Measurements from ENCODE around the gene GAGE12E.
"Not testable (repeated sequence)": the region's sequence is repeated elsewhere in the genome, so short reads cannot be mapped to it uniquely, and the experiment has no call there.

GAGE12E gene, protein sequence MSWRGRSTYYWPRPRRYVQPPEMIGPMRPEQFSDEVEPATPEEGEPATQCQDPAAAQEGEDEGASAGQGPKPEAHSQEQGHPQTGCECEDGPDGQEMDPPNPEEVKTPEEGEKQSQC

DNA sequence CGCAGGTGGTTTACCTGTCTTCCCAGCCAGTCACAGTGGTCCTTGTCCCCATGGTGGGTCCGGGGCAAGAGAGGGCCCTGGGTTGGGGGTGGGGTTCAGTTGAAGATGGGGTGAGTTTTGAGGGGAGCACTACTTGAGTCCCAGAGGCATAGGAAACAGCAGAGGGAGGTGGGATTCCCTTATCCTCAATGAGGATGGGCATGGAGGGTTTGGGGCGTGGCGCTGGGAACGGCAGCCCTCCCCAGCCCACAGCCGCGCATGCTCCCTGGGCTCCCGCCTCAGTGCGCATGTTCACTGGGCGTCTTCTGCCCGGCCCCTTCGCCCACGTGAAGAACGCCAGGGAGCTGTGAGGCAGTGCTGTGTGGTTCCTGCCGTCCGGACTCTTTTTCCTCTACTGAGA is at the start of gene GAGE12E:
Gene GAGE12E (plus strand): TSS at position 301 of the 400 bp plus-strand sequence. CDS start 1,155 bp downstream, outside the sequence.
- DNase-seq (ENCODE audit: low read depth) = not testable (repeated sequence)

DNA sequence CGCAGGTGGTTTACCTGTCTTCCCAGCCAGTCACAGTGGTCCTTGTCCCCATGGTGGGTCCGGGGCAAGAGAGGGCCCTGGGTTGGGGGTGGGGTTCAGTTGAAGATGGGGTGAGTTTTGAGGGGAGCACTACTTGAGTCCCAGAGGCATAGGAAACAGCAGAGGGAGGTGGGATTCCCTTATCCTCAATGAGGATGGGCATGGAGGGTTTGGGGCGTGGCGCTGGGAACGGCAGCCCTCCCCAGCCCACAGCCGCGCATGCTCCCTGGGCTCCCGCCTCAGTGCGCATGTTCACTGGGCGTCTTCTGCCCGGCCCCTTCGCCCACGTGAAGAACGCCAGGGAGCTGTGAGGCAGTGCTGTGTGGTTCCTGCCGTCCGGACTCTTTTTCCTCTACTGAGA is 19.2 kb upstream of the GAGE12E start, which contains the start of gene GAGE12C:
Gene GAGE12C (plus strand): TSS at position 301 of the 400 bp plus-strand sequence. CDS start 1,155 bp downstream, outside the sequence.
- not testable (repeated sequence) for DNase-seq (ENCODE audit: low read depth)

DNA sequence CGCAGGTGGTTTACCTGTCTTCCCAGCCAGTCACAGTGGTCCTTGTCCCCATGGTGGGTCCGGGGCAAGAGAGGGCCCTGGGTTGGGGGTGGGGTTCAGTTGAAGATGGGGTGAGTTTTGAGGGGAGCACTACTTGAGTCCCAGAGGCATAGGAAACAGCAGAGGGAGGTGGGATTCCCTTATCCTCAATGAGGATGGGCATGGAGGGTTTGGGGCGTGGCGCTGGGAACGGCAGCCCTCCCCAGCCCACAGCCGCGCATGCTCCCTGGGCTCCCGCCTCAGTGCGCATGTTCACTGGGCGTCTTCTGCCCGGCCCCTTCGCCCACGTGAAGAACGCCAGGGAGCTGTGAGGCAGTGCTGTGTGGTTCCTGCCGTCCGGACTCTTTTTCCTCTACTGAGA is 9.7 kb upstream of the GAGE12E start, which contains the start of gene GAGE12D:
Gene GAGE12D (plus strand): TSS at position 301 of the 400 bp plus-strand sequence. CDS start 1,155 bp downstream, outside the sequence.
- not testable (repeated sequence) for DNase-seq (ENCODE audit: low read depth)

DNA sequence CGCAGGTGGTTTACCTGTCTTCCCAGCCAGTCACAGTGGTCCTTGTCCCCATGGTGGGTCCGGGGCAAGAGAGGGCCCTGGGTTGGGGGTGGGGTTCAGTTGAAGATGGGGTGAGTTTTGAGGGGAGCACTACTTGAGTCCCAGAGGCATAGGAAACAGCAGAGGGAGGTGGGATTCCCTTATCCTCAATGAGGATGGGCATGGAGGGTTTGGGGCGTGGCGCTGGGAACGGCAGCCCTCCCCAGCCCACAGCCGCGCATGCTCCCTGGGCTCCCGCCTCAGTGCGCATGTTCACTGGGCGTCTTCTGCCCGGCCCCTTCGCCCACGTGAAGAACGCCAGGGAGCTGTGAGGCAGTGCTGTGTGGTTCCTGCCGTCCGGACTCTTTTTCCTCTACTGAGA is 9.5 kb downstream of the GAGE12E start, which contains the start of gene GAGE12F:
Gene GAGE12F (plus strand): TSS at position 301 of the 400 bp plus-strand sequence. CDS start 1,155 bp downstream, outside the sequence.
- not testable (repeated sequence) for DNase-seq (ENCODE audit: low read depth)

DNA sequence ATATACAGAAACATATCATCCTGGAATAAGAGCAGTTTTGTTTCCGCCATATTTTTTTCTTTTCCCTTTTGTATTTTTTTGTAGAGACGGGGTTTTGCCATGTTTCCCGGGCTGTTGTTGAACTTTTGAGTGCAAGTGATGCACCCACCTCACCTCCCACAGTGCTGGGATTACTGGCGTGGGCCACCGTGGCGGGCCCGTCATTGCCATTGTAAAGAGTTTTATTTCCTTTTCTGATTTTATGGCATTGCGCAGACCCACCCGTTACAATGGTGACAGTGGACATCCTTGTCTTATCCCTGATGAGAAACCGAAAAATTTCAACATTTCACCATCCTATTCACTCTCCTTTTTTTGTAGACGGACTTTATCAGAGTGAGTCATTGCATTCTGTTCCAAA is 17.6 kb downstream of the GAGE12E start:
- not testable (repeated sequence) for DNase-seq (ENCODE audit: low read depth)

DNA sequence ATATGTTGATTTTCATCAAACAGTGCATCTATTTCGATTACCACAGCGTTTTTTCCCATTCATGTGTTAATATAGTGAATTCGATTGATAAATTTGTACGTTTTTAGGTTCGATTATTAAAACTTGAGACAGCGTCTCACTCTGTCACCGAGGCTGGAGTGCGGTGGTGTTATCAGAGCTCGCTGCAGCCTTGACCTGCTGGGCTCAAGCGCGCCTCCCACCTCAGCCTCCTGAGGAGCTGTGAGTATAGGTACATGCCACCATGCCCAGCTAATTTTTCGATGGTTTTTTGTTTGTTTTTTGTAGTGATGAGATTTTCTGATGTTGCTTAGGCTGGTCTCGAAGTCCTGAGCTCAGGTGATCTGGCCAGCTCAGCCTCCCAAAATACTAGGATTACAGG is 18.1 kb downstream of the GAGE12E start:
- DNase-seq (ENCODE audit: low read depth) = not testable (repeated sequence)

DNA sequence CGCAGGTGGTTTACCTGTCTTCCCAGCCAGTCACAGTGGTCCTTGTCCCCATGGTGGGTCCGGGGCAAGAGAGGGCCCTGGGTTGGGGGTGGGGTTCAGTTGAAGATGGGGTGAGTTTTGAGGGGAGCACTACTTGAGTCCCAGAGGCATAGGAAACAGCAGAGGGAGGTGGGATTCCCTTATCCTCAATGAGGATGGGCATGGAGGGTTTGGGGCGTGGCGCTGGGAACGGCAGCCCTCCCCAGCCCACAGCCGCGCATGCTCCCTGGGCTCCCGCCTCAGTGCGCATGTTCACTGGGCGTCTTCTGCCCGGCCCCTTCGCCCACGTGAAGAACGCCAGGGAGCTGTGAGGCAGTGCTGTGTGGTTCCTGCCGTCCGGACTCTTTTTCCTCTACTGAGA is 19.0 kb downstream of the GAGE12E start, which contains the start of gene GAGE12G:
Gene GAGE12G (plus strand): TSS at position 301 of the 400 bp plus-strand sequence. CDS start 1,155 bp downstream, outside the sequence.
- DNase-seq (ENCODE audit: low read depth) = not testable (repeated sequence)

DNA sequence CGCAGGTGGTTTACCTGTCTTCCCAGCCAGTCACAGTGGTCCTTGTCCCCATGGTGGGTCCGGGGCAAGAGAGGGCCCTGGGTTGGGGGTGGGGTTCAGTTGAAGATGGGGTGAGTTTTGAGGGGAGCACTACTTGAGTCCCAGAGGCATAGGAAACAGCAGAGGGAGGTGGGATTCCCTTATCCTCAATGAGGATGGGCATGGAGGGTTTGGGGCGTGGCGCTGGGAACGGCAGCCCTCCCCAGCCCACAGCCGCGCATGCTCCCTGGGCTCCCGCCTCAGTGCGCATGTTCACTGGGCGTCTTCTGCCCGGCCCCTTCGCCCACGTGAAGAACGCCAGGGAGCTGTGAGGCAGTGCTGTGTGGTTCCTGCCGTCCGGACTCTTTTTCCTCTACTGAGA is 28.6 kb downstream of the GAGE12E start, which contains the start of gene GAGE12H:
Gene GAGE12H (plus strand): TSS at position 301 of the 400 bp plus-strand sequence. CDS start 1,155 bp downstream, outside the sequence.
- DNase-seq (ENCODE audit: low read depth) = not testable (repeated sequence)

DNA sequence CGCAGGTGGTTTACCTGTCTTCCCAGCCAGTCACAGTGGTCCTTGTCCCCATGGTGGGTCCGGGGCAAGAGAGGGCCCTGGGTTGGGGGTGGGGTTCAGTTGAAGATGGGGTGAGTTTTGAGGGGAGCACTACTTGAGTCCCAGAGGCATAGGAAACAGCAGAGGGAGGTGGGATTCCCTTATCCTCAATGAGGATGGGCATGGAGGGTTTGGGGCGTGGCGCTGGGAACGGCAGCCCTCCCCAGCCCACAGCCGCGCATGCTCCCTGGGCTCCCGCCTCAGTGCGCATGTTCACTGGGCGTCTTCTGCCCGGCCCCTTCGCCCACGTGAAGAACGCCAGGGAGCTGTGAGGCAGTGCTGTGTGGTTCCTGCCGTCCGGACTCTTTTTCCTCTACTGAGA is 38.1 kb downstream of the GAGE12E start, which contains the start of gene GAGE2A:
Gene GAGE2A (plus strand): TSS at position 301 of the 400 bp plus-strand sequence. CDS start 1,155 bp downstream, outside the sequence.
- DNase-seq (ENCODE audit: low read depth) = not testable (repeated sequence)

DNA sequence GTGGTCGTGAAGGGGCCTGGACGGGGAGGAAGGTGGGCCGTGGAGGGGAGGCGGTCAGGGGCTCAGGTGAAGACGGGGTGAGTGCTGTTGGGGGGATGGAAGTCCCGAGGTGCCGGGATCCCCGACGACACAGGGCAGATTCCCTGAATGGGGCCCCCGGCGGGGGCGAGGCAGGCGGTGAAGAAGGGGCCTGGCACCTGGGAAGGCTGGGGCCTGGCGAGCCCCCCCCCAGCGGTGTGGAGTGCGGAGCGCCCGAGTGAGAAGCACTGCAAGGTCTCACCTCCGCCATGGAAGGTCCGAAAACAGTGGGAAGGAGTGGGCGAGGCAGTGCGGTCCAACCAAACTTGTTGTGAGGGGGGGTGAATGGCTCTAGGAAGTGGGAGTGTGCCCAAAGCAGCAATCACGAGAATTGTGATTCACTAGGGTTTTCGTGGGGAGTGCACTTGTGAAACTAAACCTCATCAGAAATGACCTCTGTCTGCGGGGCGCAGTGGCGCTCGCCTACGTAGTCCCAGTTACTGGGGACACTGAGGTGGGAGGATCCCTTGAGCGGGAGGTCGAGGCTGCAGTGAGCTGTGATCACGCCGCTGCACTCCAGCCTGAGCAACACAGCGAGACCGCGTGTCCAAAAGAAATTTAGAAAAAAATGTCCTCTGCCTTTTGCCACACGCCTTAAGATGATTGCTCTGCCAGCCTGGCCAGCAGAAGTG is 38.8 kb downstream of the GAGE12E start:
- not testable (repeated sequence) for DNase-seq (ENCODE audit: low read depth)

DNA sequence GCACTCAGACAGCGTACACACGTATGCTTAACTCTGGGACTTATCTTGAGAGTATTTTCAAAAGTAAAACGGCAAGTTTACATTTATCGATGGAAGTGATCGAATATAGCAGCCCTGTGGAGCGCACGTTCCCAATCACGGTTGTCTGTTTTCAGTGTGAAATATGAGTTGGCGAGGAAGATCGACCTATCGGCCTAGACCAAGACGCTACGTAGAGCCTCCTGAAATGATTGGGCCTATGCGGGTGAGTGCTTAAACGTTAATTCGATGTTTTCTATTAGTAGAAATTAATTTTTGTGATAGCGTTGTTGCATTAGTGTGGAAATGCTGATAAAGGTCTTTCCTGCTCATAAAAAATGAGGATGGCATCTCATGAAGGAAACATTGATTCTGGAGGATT is 39.4 kb downstream of the GAGE12E start:
- DNase-seq (ENCODE audit: low read depth) = not testable (repeated sequence)

DNA sequence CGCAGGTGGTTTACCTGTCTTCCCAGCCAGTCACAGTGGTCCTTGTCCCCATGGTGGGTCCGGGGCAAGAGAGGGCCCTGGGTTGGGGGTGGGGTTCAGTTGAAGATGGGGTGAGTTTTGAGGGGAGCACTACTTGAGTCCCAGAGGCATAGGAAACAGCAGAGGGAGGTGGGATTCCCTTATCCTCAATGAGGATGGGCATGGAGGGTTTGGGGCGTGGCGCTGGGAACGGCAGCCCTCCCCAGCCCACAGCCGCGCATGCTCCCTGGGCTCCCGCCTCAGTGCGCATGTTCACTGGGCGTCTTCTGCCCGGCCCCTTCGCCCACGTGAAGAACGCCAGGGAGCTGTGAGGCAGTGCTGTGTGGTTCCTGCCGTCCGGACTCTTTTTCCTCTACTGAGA is 47.6 kb downstream of the GAGE12E start, which contains the start of gene GAGE1:
Gene GAGE1 (plus strand): TSS at position 301 of the 400 bp plus-strand sequence. CDS start 1,155 bp downstream, outside the sequence.
- DNase-seq (ENCODE audit: low read depth) = not testable (repeated sequence)

All from non-pigmented ciliary epithelial cell (primary cell).